ENCODE results near the gene RIPK4.
"Not testable (repeated sequence)": the region's sequence is repeated elsewhere in the genome, so short reads cannot be mapped to it uniquely, and the experiment has no call there.

RIPK4 gene

GRCh38 chr21:41794600-41794999 lies 27.7 kb upstream of the RIPK4 start:
- no peak for DNase-seq

GRCh38 chr21:41792711-41793110 lies 25.9 kb upstream of the RIPK4 start:
- no peak for DNase-seq

GRCh38 chr21:41786509-41786987 lies 19.7 kb upstream of the RIPK4 start:
- no peak for DNase-seq

- DNase-seq = not testable (repeated sequence)
Observed at GRCh38 chr21:41785262-41785661, 18.4 kb upstream of the RIPK4 start.

GRCh38 chr21:41784456-41785102 lies 17.7 kb upstream of the RIPK4 start:
- DNase-seq = no peak

- DNase-seq = peak; percentile 45
Observed at GRCh38 chr21:41783476-41784180, 16.8 kb upstream of the RIPK4 start.

- no peak for DNase-seq
Observed at GRCh38 chr21:41781050-41781410, 14.2 kb upstream of the RIPK4 start.

- no peak for DNase-seq
Observed at GRCh38 chr21:41780337-41781049, 13.6 kb upstream of the RIPK4 start.

GRCh38 chr21:41779659-41780058 lies 12.8 kb upstream of the RIPK4 start:
- DNase-seq = peak; percentile 60

GRCh38 chr21:41778930-41779600 lies 12.2 kb upstream of the RIPK4 start:
- DNase-seq = peak; percentile 85

GRCh38 chr21:41777951-41778815 lies 11.3 kb upstream of the RIPK4 start:
- peak; percentile 68 for DNase-seq

GRCh38 chr21:41776778-41777177 lies 9.9 kb upstream of the RIPK4 start:
- no peak for DNase-seq

GRCh38 chr21:41775149-41775472 lies 8.3 kb upstream of the RIPK4 start:
- no peak for DNase-seq

- peak; percentile 83 for DNase-seq
Observed at GRCh38 chr21:41774467-41775148, 7.8 kb upstream of the RIPK4 start.

- DNase-seq = no peak
Observed at GRCh38 chr21:41772351-41773080, 5.7 kb upstream of the RIPK4 start.

- no peak for DNase-seq
Observed at GRCh38 chr21:41771625-41771945, 4.7 kb upstream of the RIPK4 start.

- no peak for DNase-seq
Observed at GRCh38 chr21:41770901-41771624, 4.2 kb upstream of the RIPK4 start.

GRCh38 chr21:41769933-41770332 lies 3.1 kb upstream of the RIPK4 start:
- peak; percentile 13 for DNase-seq

- DNase-seq = no peak
Observed at GRCh38 chr21:41769521-41769920, 2.7 kb upstream of the RIPK4 start.

- DNase-seq = no peak
Observed at GRCh38 chr21:41769111-41769510, 2.3 kb upstream of the RIPK4 start.

Measured in NCI-H2029 treated with DMSO at 0.1 percent for 48 hours (cell line).